B cell (primary cell): ENCODE data around the gene CAPS2.

Source experiments
- EZH2 ChIP-seq: IDR thresholded peaks from 2 replicates; pipeline ENCODE4 v1.6.1; 2012; ENCODE audit warnings: borderline replicate concordance, low read depth, mild to moderate bottlenecking, moderate library complexity, low read length; ENCODE audit not compliant: insufficient read depth, poor library complexity, severe bottlenecking
- TF ChIP-seq, protein P1 (sequence below): fragments of 200-600 bp; IDR thresholded peaks from one replicate; pipeline ENCODE4 v1.8.0; 2022; ENCODE audit warnings: antibody characterized with exemption, mild to moderate bottlenecking

GRCh38 chr12:75245108-75245507, 85.0 kb downstream of the CAPS2 start:
- TF ChIP-seq, protein P1, sequence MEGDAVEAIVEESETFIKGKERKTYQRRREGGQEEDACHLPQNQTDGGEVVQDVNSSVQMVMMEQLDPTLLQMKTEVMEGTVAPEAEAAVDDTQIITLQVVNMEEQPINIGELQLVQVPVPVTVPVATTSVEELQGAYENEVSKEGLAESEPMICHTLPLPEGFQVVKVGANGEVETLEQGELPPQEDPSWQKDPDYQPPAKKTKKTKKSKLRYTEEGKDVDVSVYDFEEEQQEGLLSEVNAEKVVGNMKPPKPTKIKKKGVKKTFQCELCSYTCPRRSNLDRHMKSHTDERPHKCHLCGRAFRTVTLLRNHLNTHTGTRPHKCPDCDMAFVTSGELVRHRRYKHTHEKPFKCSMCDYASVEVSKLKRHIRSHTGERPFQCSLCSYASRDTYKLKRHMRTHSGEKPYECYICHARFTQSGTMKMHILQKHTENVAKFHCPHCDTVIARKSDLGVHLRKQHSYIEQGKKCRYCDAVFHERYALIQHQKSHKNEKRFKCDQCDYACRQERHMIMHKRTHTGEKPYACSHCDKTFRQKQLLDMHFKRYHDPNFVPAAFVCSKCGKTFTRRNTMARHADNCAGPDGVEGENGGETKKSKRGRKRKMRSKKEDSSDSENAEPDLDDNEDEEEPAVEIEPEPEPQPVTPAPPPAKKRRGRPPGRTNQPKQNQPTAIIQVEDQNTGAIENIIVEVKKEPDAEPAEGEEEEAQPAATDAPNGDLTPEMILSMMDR, result no peak
- TF ChIP-seq EZH2, result no peak
